MM.1S (cell line): Measurements from ENCODE around the gene MEX3D.

Source experiments
- DNase-seq: peaks from one replicate; pipeline ENCODE4 v3.0.0-alpha.2; 2015
- H2AFZ ChIP-seq: fragments of 300-600 bp; sonication (generic); 2 replicates; pipeline ENCODE4 v1.6.0; 2016; ENCODE audit warnings: antibody characterized with exemption, low read length
- H3F3A ChIP-seq: fragments of 300-600 bp; sonication (generic); 2 replicates; pipeline ENCODE4 v1.6.1; 2016; ENCODE audit warnings: mild to moderate bottlenecking, antibody characterized with exemption, low read length, moderate library complexity, mixed read lengths; ENCODE audit not compliant: insufficient read depth
- H3K27ac ChIP-seq: fragments of 300-600 bp; sonication (generic); 2 replicates; pipeline ENCODE4 v1.5.1; 2016; ENCODE audit warnings: mild to moderate bottlenecking, low read length
- H3K27me3 ChIP-seq: fragments of 300-600 bp; sonication (generic); replicated peaks from 2 replicates; pipeline ENCODE4 v1.6.0; 2016; ENCODE audit warnings: low read length; ENCODE audit not compliant: insufficient read depth
- H3K36me3 ChIP-seq: fragments of 300-600 bp; sonication (generic); replicated peaks from 2 replicates; pipeline ENCODE4 v1.6.1; 2016; ENCODE audit warnings: mild to moderate bottlenecking, low read length, mixed read lengths; ENCODE audit not compliant: insufficient read depth
- H3K4me1 ChIP-seq: fragments of 300-600 bp; sonication (generic); 2 replicates; pipeline ENCODE4 v1.6.1; 2016; ENCODE audit warnings: low read length, mixed read lengths
- H3K4me2 ChIP-seq: fragments of 300-600 bp; sonication (generic); 2 replicates; pipeline ENCODE4 v1.6.0; 2016; ENCODE audit warnings: low read depth, low read length
- H3K4me3 ChIP-seq: fragments of 300-600 bp; sonication (generic); 2 replicates; pipeline ENCODE4 v1.5.1; 2016; ENCODE audit warnings: low read length, mixed read lengths
- H3K79me2 ChIP-seq: fragments of 300-600 bp; sonication (generic); 2 replicates; pipeline ENCODE4 v1.6.1; 2016; ENCODE audit warnings: mixed run types, low read length, mixed read lengths
- H3K9ac ChIP-seq: fragments of 300-600 bp; sonication (generic); 2 replicates; pipeline ENCODE4 v1.6.1; 2016; ENCODE audit warnings: low read length, mixed read lengths
- H3K9me2 ChIP-seq: fragments of 300-600 bp; sonication (generic); replicated peaks from 2 replicates; pipeline ENCODE4 v1.6.1; 2016; ENCODE audit warnings: mild to moderate bottlenecking, low read length, mixed read lengths; ENCODE audit not compliant: insufficient read depth
- H3K9me3 ChIP-seq: fragments of 300-600 bp; sonication (generic); replicated peaks from 2 replicates; pipeline ENCODE4 v1.6.1; 2016; ENCODE audit warnings: mild to moderate bottlenecking, low read length, mixed read lengths; ENCODE audit not compliant: insufficient read depth
- H4K20me1 ChIP-seq: fragments of 300-600 bp; sonication (generic); 2 replicates; pipeline ENCODE4 v1.6.1; 2016; ENCODE audit warnings: mild to moderate bottlenecking, low read length, moderate library complexity, mixed read lengths; ENCODE audit not compliant: insufficient read depth
- CTCF ChIP-seq: fragments of 300-600 bp; sonication (generic); IDR thresholded peaks from 2 replicates; pipeline ENCODE4 v1.5.1; 2016; ENCODE audit warnings: antibody characterized with exemption, low read length, mixed read lengths
- EZH2 ChIP-seq: fragments of 300-600 bp; sonication (generic); optimal IDR thresholded peaks from 2 replicates; pipeline ENCODE3; 2017; ENCODE audit warnings: low read depth, mild to moderate bottlenecking, antibody characterized with exemption, low read length, mixed read lengths
- EZH2phosphoT487 ChIP-seq: fragments of 300-600 bp; sonication (generic); IDR thresholded peaks from 2 replicates; pipeline ENCODE4 v1.6.1; 2018; ENCODE audit warnings: antibody characterized with exemption, low read length

MEX3D gene

DNA sequence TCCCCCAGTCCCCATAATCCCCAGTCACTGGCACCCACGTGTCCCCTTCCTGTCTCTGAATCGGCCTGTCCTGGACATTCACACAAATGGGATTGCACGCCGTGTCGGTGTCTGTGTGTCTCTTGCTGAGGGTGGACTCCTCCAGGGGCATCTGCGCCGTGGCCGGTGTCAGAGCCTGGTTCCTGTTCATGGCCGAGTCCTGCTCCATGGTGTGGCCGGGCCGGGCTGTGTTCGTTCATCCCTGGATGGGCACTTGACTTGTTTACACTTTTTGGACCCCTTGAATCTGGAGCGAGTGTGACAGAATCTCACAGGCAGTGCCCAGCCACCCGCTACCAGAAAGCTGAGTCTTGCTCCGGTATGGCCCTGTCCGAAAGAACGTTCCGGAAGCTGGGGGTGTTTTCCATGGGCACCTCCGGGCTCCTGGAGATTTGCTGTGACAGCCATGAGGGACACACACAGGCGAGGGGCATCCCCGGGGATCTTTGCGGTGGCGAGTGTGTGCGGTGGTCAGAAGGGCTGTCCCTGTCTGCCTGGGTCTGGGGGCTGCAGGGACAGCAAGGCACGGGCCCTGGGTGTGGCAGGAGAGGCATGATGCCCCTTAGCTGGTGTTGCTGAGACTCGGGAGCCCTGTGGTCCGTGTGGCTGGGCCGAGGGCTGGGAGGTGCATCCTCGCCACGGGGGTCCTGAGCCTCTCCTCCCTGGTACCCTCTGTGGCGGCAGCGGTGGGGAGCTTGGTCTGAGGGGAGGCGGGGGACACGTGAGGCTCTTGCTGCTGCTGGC lies 6.4 kb upstream of the MEX3D start:
- TF ChIP-seq EZH2: no peak
- no peak for TF ChIP-seq CTCF
- TF ChIP-seq EZH2phosphoT487: no peak
- no peak overlapping the region for H3K4me2 ChIP-seq
- H3K27me3 ChIP-seq: peaks cover 34% of the 10 kb centered on the region
- H3K27ac ChIP-seq: no peak overlapping the region
- H3K4me3 ChIP-seq: no peak overlapping the region
- no peaks in the 10 kb centered on the region for H3K79me2 ChIP-seq
- H3K4me1 ChIP-seq: no peaks in the 10 kb centered on the region
- H3K9ac ChIP-seq: no peak overlapping the region
- H4K20me1 ChIP-seq: no peaks in the 10 kb centered on the region
- H3K9me2 ChIP-seq: no peaks in the 10 kb centered on the region
- no peaks in the 10 kb centered on the region for H3K9me3 ChIP-seq
- DNase-seq: no peak
- H3F3A ChIP-seq: no peaks in the 10 kb centered on the region
- H3K36me3 ChIP-seq: no peaks in the 10 kb centered on the region; the same call in 1 of the 2 replicates
- no peak overlapping the region for H2AFZ ChIP-seq

DNA sequence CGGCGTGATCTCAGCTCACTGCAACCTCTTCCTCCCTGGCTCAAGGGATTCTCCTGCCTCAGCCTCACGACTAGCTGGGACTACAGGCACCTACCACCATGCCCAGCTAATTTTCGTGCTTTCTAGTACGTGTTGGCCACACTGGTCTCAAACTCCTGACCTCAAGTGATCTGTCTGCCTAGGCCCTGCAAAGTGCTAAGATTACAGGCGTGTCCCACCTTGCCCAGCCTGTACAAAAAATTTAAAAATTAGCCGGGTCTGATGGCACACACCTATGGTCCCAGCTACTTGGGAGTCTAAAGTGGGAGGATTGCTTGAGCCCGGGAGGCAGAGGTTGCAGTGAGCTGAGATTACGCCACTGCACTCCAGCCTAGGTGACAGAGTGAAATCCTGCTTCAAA lies 4.7 kb upstream of the MEX3D start:
- Histone ChIP-seq H3F3A (no peaks in the 10 kb centered on the region), H3K79me2 (no peaks in the 10 kb centered on the region), H3K9me3 (no peaks in the 10 kb centered on the region), H3K4me3 (no peak overlapping the region), H3K27me3 (peaks cover 45% of the 10 kb centered on the region), H3K4me2 (no peak overlapping the region), H4K20me1 (no peaks in the 10 kb centered on the region), H3K9me2 (no peaks in the 10 kb centered on the region), H3K9ac (no peak overlapping the region), H3K36me3 (no peaks in the 10 kb centered on the region; the same call in 1 of the 2 replicates), H3K4me1 (peaks cover 5% of the 10 kb centered on the region), H3K27ac (no peak overlapping the region), H2AFZ (no peak overlapping the region)
- no peak for DNase-seq
- TF ChIP-seq EZH2 (no peak), EZH2phosphoT487 (no peak), CTCF (no peak)

- Histone ChIP-seq H3K36me3 (no peaks in the 10 kb centered on the region), H3F3A (no peaks in the 10 kb centered on the region), H3K4me3 (no peak overlapping the region), H3K27ac (no peak overlapping the region), H3K27me3 (peaks cover 45% of the 10 kb centered on the region), H3K9ac (no peak overlapping the region), H3K4me1 (peaks cover 5% of the 10 kb centered on the region), H3K9me3 (no peaks in the 10 kb centered on the region), H3K4me2 (no peak overlapping the region), H2AFZ (no peak overlapping the region), H3K9me2 (no peaks in the 10 kb centered on the region), H4K20me1 (no peaks in the 10 kb centered on the region), H3K79me2 (peaks cover 4% of the 10 kb centered on the region)
- TF ChIP-seq CTCF (no peak), EZH2 (no peak), EZH2phosphoT487 (no peak)
- no peak for DNase-seq
Measured at GRCh38 chr19:1571358-1571757, 3.2 kb upstream of the MEX3D start.
